HepG2 (cell line): ENCODE measurements around the gene TAF4B.

Source experiments
- ATF6 ChIP-seq: sonication (generic); formaldehyde crosslinking; conservative IDR thresholded peaks from 2 replicates; pipeline ENCODE4 v1.4.0; 2020; ENCODE audit warnings: missing genetic modification reagents
- EP300 ChIP-seq, 3 experiments: sonication (generic) in 1 of 3; formaldehyde crosslinking in 1 of 3; IDR thresholded peaks; 2 replicates each; pipeline versions ENCODE4 v1.5.1 to v1.6.1; 2011 to 2020; ENCODE audit warnings: low read depth in 2 of 3, low read length in 2 of 3, borderline replicate concordance in 1 of 3, improper control_type of control experiment in 1 of 3, mild to moderate bottlenecking in 1 of 3, missing genetic modification reagents in 1 of 3, moderate library complexity in 1 of 3
- MXI1 ChIP-seq: IDR thresholded peaks from 3 replicates; pipeline ENCODE4 v1.6.1; 2012; ENCODE audit warnings: low read depth, low read length, inconsistent platforms, borderline replicate concordance
- NFYB ChIP-seq: sonication (generic); formaldehyde crosslinking; IDR thresholded peaks from 2 replicates; pipeline ENCODE4 v1.4.0; 2020; ENCODE audit warnings: missing genetic modification reagents
- SMYD3 ChIP-seq: sonication (generic); formaldehyde crosslinking; IDR thresholded peaks from 2 replicates; pipeline ENCODE4 v1.8.1; 2023; ENCODE audit warnings: mild to moderate bottlenecking, missing genetic modification reagents
- SP4 ChIP-seq: sonication (generic); formaldehyde crosslinking; IDR thresholded peaks from 2 replicates; pipeline ENCODE4 v1.8.1; 2023; ENCODE audit warnings: mild to moderate bottlenecking, missing genetic modification reagents
- TCF7L2 ChIP-seq: IDR thresholded peaks from 2 replicates; pipeline ENCODE4 v1.6.1; 2011; ENCODE audit warnings: mild to moderate bottlenecking, low read depth, low read length, moderate library complexity
- ZNF407 ChIP-seq: sonication (generic); formaldehyde crosslinking; IDR thresholded peaks from one replicate; pipeline ENCODE4 v1.5.1; 2020; ENCODE audit warnings: mild to moderate bottlenecking, missing genetic modification reagents; ENCODE audit errors: not compliant biosample characterization
- ZNF550 ChIP-seq: sonication (generic); formaldehyde crosslinking; IDR thresholded peaks from 2 replicates; pipeline ENCODE4 v1.4.0; 2020; ENCODE audit warnings: mild to moderate bottlenecking, missing genetic modification reagents, borderline replicate concordance
- ZNF589 ChIP-seq: sonication (generic); formaldehyde crosslinking; conservative IDR thresholded peaks from 2 replicates; pipeline ENCODE4 v1.8.0; 2022; ENCODE audit warnings: mild to moderate bottlenecking, moderate library complexity, missing genetic modification reagents
- ZNF616 ChIP-seq: sonication (generic); formaldehyde crosslinking; IDR thresholded peaks from 2 replicates; pipeline ENCODE4 v1.5.0; 2020; ENCODE audit warnings: low read depth, mild to moderate bottlenecking, missing genetic modification reagents
- ZNF720 ChIP-seq: sonication (generic); formaldehyde crosslinking; IDR thresholded peaks from 2 replicates; pipeline ENCODE4 v1.4.0; 2020; ENCODE audit warnings: missing genetic modification reagents

GRCh38 chr18:26230497-26230896 is 4.3 kb downstream of the TAF4B start:
- TF ChIP-seq ATF6 (CRISPR knock-in tag) (no peak), MXI1 (no peak), ZNF550 (no peak), TCF7L2 (no peak), ZNF589 (CRISPR knock-in tag) (no peak), NFYB (CRISPR knock-in tag) (no peak), EP300 (IDR thresholded peaks at IDR 0.05; ENCODE audit: low read depth in 2 of 2, low read length in 2 of 2) (no peak), EP300 (CRISPR knock-in tag; IDR thresholded peaks at IDR 0.05; ENCODE audit: borderline replicate concordance) (no peak), SMYD3 (CRISPR knock-in tag) (no peak), ZNF720 (CRISPR knock-in tag) (no peak), ZNF407 (CRISPR knock-in tag) (no peak), ZNF616 (CRISPR knock-in tag) (no peak), SP4 (CRISPR knock-in tag) (no peak)
